PC-9 (cell line): ENCODE results near the gene CCBE1.

Source experiments
- EZH2 ChIP-seq: fragments of 200-600 bp; sonication (generic); IDR thresholded peaks from 2 replicates; pipeline ENCODE4 v1.8.0; 2017; ENCODE audit warnings: antibody characterized with exemption, low read depth
- TF ChIP-seq, protein P1 (sequence below): fragments of 200-600 bp; sonication (generic); conservative IDR thresholded peaks from 2 replicates; pipeline ENCODE4 v1.6.1; 2017; ENCODE audit warnings: mixed run types, antibody characterized with exemption, mild to moderate bottlenecking, moderate library complexity

DNA sequence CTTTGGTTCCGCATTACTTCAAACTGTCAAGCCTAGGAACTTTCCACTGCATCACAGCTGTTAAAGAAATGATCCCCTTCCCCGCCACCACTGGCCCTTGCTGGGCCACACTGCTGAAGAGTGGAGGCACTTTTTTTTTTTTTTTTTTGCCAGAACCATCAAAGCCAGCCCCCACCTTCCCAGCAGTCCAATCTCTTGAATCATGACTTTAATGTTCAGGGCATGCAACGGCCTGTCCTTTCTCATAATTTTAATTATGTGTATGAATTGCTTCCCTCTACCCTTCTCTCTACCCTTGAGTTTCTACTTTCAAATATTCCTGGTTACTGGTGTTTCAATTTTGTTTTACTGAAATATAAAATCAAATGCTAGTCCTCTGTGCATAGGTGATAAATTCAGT lies 236.1 kb downstream of the CCBE1 start:
- TF ChIP-seq, protein P1, sequence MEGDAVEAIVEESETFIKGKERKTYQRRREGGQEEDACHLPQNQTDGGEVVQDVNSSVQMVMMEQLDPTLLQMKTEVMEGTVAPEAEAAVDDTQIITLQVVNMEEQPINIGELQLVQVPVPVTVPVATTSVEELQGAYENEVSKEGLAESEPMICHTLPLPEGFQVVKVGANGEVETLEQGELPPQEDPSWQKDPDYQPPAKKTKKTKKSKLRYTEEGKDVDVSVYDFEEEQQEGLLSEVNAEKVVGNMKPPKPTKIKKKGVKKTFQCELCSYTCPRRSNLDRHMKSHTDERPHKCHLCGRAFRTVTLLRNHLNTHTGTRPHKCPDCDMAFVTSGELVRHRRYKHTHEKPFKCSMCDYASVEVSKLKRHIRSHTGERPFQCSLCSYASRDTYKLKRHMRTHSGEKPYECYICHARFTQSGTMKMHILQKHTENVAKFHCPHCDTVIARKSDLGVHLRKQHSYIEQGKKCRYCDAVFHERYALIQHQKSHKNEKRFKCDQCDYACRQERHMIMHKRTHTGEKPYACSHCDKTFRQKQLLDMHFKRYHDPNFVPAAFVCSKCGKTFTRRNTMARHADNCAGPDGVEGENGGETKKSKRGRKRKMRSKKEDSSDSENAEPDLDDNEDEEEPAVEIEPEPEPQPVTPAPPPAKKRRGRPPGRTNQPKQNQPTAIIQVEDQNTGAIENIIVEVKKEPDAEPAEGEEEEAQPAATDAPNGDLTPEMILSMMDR: no peak
- TF ChIP-seq EZH2: no peak
